Measurements from ENCODE around the gene SULT1B1.

SULT1B1 gene

GRCh38 chr4:69713593-69713992 is 46.8 kb downstream of the SULT1B1 start:
- no peak overlapping the region for H3K4me3 ChIP-seq (ENCODE audit: low read length)
- DNase-seq (ENCODE audit: low read depth, low spot score), result no peak

DNA sequence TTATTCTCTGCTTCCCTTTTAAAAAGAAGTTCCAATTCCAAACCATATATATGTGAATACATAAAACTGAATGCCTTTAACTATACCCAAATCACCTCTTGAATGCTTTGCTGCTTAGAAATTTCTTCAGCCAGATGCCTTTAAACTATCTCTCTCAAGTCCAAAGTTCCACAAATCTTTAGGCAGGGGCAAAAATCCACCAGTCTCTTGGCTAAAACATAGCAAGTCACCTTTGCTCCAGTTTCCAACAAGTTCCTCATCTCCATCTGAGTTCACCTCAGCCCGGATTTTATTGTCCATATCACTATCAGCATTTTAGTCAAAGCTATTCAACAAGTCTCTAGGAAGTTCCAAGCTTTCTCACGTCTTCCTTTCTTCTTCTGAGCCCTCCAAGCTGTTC is 49.8 kb downstream of the SULT1B1 start:
- no peak for DNase-seq (ENCODE audit: low read depth, low spot score)
- H3K4me3 ChIP-seq (ENCODE audit: low read length), result no peak overlapping the region

GRCh38 chr4:69708211-69708610 is 52.2 kb downstream of the SULT1B1 start:
- no peak overlapping the region for H3K4me3 ChIP-seq (ENCODE audit: low read length)
- DNase-seq (ENCODE audit: low read depth, low spot score), result no peak

- H3K4me3 ChIP-seq (ENCODE audit: low read length), result no peak overlapping the region
- DNase-seq (ENCODE audit: low read depth, low spot score), result no peak
These were observed 52.6 kb downstream of the SULT1B1 start for GRCh38 chr4:69707807-69708206.

GRCh38 chr4:69702201-69702600 is 58.2 kb downstream of the SULT1B1 start:
- H3K4me3 ChIP-seq (ENCODE audit: low read length), result no peak overlapping the region
- no peak for DNase-seq (ENCODE audit: low read depth, low spot score)

GRCh38 chr4:69701696-69702095 is 58.7 kb downstream of the SULT1B1 start:
- no peak overlapping the region for H3K4me3 ChIP-seq (ENCODE audit: low read length)
- no peak for DNase-seq (ENCODE audit: low read depth, low spot score)

DNA sequence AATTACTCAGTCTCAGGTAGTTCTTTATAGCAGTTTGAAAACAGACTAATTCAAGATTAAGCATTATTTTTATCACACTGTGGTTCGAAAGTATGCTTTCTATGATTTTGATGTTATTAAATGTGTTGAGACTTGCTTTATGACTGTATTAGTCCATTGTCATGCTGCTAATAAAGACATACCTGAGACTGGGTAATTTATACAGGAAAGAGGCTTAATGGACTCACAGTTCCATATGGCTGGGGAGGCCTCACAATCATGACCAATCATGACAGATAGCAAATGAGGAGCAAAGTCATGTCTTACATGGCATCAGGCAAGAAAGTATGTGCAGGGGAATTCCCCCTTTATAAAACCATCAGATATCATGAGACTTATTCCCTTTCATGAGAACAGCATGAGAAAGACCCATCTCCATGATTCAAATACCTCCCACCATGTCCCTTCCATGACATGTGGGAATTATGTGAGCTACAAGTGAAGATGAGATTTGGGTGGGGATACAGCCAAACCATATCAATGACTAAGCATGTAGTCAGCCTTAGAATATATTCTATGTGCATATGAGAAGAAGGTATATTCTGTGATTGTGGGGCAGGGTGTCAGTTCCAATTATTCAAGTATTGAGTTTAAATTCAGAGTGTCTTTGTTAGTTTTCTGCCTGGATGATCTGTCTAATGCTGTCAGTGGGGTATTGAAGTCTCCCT is 62.7 kb downstream of the SULT1B1 start:
- DNase-seq (ENCODE audit: low read depth, low spot score), result no peak
- no peak overlapping the region for H3K4me3 ChIP-seq (ENCODE audit: low read length)

DNA sequence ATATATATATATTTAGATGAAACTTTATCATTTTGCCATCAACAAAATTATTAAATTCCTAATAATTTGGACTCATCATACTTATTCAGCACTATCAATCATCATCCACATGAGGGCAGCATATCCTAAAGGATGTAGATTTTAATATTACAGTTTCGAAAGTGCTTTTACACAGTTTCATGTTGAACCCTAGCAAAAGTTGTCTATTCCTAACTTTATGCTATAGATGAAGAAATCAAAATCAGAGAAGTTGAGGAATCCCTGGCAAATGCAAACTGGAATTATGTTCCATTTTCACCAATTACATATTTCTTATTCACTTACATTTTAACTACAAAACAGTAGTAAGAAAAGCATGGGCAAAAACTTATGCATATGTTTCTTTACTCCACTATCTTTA is 70.8 kb downstream of the SULT1B1 start:
- H3K4me3 ChIP-seq (ENCODE audit: low read length), result no peak overlapping the region
- peak; percentile 21 for DNase-seq (ENCODE audit: low read depth, low spot score)

- DNase-seq (ENCODE audit: low read depth, low spot score), result no peak
- no peak overlapping the region for H3K4me3 ChIP-seq (ENCODE audit: low read length)
These were observed 75.6 kb downstream of the SULT1B1 start for GRCh38 chr4:69684804-69685203.

All from Jurkat, Clone E6-1 (cell line).